Right kidney (tissue), 9 donors: ENCODE results near the gene CACNA1I.
"Not testable (repeated sequence)": the region's sequence is repeated elsewhere in the genome, so short reads cannot be mapped to it uniquely, and the experiment has no call there.

Experiments
- DNase-seq: peaks from one replicate; pipeline ENCODE4 v3.0.0-alpha.2; 2016
- long read RNA-seq, 8 donors: transcript quantifications; one replicate each; lab custom pipeline, GENCODE V29; 2026

The CACNA1I gene
- long read RNA-seq, donor 1 = 0 reads
- long read RNA-seq, donor 2 = 0 reads
- long read RNA-seq, donor 3 = 0 reads
- long read RNA-seq, donor 4 = 0 reads
- long read RNA-seq, donor 5 = 0 reads
- long read RNA-seq, donor 6 = 0 reads
- long read RNA-seq, donor 7 = 0 reads
- long read RNA-seq, donor 8 = 0 reads

DNA sequence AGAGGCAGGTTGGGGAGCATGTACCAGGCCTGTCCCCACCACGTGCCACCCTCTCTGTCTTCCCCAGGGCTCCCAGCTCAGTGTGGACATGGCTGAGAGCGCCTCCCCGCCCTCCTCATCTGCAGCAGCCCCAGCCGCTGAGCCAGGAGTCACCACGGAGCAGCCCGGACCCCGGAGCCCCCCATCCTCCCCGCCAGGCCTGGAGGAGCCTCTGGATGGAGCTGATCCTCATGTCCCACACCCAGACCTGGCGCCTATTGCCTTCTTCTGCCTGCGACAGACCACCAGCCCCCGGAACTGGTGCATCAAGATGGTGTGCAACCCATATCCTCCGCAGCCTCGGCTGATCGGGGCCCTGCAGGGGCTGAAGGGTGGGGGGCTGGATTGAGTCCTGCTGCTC is at the start of gene CACNA1I:
TSS of gene CACNA1I (plus strand) at position 89 of the 400 bp plus-strand sequence. CDS start at position 89, 0 bp downstream.
- DNase-seq = no peak

DNA sequence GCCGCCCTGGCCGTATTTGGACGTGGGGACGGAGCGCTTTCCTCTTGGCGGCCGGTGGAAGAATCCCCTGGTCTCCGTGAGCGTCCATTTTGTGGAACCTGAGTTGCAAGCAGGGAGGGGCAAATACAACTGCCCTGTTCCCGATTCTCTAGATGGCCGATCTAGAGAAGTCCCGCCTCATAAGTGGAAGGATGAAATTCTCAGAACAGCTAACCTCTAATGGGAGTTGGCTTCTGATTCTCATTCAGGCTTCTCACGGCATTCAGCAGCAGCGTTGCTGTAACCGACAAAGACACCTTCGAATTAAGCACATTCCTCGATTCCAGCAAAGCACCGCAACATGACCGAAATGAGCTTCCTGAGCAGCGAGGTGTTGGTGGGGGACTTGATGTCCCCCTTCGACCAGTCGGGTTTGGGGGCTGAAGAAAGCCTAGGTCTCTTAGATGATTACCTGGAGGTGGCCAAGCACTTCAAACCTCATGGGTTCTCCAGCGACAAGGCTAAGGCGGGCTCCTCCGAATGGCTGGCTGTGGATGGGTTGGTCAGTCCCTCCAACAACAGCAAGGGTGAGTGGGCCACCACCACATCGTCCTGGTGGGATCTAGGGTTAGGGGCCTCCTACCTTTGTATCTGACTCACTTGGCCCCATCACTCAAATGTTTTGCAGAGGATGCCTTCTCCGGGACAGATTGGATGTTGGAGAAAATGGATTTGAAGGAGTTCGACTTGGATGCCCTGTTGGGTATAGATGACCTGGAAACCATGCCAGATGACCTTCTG is 49.3 kb upstream of the CACNA1I start:
- not testable (repeated sequence) for DNase-seq

DNA sequence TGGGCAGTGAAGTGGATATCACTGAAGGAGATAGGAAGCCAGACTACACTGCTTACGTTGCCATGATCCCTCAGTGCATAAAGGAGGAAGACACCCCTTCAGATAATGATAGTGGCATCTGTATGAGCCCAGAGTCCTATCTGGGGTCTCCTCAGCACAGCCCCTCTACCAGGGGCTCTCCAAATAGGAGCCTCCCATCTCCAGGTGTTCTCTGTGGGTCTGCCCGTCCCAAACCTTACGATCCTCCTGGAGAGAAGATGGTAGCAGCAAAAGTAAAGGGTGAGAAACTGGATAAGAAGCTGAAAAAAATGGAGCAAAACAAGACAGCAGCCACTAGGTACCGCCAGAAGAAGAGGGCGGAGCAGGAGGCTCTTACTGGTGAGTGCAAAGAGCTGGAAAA is 48.5 kb upstream of the CACNA1I start:
- DNase-seq = not testable (repeated sequence)

DNA sequence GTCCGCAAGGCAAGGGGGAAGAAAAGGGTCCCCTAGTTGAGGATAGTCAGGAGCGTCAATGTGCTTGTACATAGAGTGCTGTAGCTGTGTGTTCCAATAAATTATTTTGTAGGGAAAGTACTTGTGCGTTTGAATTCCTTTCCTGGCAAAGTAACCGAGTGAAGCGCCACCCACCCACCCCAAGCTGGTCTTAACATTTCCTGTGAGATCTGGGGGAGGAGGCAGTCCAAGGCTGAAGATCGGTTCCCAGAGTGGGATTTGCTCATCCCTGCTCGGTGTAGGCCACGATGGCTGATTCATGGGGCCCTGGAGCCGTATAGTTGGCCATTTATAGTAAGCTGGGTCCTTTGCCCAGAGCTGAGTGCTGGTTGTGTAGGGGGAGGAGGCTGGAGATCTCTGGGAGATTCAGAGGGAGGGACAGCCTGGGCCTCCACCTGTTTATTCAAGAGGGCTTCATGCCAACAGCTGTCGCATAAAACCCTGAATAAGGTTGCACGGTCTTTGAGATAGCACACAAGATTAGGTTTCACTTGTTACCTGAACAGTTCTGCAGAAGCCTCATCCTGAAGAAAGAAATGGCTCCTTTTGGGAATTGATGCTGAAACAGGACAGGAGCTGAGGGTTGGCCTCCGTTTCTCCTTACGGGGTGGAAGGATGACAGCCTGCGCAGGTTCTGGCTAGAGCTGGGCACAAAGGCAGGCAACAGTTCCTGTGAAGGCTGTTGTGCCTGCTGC is 47.8 kb upstream of the CACNA1I start:
- no peak for DNase-seq

DNA sequence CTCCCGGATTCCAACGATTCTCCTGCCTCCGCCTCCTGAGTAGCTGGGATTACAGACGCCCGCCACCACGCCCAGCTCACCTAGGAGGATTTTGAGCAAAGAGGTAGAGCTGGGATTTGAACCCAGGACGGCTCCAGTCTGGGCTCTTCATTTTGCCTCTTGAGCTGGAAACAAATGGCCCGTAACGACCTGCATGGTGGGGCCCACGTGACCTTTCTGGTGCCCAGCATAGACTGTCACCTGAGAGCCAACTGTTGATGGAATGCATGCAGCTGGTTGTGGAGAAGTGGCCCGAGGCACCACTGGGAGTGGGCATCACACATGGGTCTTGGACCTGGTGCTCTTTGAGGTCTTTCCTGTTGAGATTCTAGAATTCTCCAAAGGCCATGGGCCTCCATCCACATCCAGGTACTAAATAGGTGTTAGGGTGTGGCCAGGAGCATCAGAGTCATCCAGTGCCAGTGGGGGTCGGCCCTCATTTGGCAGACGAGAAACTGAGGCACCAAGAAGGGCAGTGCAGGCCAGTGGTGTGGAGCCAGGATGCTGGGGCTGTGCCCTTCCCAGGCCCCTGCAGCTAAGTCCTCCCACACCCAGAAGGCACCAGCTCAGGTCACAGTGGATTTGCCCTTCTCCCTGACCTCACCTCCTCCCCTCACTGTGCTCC is 46.3 kb upstream of the CACNA1I start:
- no peak for DNase-seq

DNA sequence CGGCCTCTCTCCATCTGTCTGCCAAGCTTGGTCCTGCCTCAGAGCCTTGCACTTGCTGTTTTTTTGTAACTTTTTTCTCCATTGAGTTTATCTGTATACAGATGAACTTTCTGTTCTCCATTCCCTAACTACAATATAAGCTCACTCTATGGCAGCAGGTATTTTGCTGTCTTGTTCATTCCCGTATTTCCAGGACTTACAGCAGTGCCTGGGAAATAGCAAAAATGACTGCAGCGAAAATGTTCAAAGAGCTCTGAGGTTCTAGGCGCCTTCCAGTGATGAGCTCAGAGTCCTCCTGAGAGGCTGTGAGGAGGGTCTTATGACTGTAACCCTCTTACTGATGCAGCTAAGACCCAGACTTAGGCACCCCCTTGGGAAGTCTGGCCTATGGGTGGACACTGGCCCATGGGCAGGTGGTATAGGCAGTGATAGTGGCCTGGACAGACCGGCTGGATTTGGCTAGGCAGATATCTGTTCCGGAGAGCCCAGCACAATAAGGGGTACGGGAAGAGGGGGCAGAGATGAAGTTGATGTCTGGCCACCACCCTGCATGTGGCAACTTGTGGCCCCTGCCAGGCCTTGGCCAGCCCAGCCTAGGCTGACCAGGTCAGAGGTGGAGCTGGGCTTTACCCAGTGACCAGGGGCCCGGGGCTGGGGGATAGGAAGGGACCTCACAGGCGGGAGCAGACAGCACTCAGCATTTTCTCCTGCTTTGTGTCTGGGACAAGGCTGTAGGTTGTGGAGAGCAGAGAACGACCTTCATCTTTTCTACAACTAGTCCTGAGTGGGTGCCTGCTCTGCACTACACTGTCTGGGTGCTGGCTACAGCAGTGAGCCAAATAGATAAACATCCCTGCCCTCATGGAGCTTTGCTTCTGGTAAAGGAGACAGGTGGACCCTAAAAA is 45.5 kb upstream of the CACNA1I start:
- no peak for DNase-seq

DNA sequence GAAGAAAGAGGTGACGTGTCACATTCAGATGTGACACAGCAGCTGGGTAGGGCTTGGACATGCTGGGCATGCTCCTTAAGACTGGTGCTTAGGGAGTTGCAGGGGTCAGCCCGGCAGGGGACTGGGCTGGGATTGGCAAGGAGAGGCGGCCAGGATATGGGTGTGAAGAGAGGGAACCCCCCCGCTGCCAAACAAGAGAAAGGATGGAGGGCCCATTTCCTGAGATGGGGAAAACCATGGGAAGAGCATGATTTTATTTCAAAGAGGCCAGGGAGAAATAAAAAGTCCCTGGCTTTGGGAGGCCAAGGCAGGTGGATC is 44.9 kb upstream of the CACNA1I start:
- no peak for DNase-seq

DNA sequence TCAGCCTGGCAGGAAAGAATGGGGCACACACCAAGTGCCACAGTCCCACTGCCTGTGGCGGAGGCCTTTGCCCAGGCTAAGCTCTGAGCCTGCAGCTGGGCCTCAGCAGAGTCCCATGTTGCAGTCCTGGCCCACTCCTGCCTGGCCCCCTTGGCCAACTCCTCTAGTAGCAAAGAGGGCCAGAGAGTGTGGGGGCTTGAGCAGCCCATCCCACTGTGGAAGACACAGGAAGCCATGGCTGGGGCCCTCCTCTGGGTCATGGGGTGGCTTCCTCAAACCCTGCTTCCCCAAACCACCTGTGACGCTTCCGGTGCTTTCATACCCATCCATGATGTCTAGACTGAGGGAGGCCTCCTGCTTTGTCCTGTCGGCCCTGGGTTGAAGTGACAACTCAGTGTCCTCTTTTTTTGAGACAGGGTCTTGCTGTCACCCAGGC is 43.8 kb upstream of the CACNA1I start:
- no peak for DNase-seq

DNA sequence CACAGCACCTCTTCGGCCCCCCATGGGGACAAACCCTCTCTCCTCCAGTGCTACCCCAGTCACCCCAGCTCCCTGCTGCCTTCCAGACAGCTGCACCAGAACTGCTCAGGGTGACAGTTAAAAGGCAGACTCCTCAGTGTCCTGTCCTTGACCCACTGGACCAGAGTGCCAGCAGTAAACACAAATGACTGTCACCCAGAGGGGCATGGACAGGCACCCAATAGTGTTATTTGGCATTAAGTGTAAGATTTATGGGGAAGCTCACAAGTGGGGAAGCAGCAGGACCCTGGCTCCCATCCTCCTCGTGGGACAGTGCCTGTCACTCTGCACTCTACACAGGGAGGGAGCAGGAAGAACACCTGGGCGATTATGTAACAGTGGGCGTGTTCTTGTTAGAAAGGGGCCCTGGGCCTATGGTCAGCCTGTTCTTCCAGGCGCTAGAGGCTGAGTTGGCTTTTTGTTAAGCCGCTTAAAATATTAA is 43.0 kb upstream of the CACNA1I start:
- no peak for DNase-seq

DNA sequence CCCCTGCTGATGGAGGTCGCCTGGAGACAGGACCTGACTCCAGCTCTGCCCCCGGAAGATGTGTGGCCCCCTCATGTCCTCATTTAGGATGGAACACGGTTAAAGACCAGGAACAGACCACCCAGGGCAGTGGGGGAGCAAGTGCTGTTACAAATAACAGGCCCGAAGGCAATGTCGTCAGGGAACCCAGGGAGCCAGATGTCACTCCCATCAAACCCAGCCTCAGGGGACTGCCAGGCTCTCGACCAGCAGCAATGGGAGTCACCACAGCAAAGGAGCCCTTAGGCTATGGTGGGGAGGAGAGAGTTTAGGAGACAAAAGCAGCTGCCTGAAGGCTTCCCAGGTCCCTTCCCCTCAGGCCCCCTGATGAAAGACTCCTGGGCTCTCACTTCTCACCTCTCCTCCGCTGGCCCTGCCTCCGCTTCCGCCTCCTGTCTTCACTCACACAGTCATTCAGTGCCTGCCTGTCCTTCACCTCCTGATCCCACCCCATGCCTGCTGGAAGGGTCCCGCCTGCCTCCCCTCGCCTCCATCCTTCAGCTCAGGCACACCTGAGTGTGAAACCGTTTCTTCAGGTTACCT is 42.4 kb upstream of the CACNA1I start:
- DNase-seq = no peak

DNA sequence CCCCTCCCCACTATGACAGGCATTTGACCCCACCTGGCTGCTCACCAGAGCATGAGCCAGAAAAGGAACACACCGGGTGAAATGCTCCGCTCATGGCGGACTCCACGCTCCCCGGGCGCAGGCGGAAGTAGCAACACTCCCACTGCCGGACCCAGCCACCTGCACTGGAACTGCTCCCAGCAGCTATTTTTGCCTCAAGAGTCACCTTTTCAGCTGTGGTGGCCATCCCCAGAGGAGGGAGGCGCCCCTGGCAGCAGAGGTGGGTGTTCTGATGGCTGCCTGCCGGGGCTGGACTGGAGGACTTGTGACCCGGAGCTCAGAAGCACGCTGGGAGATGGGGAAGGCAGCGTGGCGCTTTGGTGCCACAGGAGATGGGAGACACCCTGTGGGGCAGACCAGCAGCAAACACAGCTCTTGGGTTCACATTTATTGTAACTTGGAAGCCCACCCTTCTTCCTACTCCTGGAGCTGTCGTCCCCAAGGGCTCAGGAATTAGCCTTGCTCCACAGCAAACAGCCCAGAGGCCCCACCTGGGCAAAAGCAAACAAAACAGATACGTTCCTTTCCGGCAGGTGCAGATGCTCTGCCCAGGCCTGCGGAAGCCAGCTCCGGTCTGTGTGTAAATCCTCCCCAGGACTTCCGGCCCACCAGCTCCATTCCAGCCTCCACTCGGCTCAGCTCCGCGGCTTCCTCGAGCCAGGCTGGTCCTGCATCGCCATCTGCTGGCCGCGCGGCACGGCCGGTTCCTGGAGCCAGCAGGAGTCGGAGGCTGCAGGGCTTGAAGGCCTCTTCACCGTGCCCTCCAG is 41.7 kb upstream of the CACNA1I start:
- peak; percentile 79 for DNase-seq

DNA sequence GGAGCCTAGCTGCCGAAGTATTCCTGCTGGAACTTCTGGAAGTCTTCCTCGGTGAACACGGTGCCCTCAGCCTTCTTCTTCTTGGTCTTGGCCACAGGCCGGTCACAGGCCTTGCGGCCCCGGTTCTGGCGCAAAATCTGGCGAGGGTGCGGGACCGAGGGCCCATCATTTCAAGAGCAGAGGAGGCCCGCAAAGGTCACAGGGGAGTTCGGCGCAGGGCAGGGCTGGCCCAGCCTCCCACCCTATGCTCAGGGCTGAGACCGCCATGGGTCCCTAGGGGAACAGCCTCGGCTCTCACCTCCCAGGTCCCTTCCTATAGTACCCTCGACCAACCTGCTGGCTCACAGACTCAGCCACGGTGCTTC is 41.1 kb upstream of the CACNA1I start:
- no peak for DNase-seq

DNA sequence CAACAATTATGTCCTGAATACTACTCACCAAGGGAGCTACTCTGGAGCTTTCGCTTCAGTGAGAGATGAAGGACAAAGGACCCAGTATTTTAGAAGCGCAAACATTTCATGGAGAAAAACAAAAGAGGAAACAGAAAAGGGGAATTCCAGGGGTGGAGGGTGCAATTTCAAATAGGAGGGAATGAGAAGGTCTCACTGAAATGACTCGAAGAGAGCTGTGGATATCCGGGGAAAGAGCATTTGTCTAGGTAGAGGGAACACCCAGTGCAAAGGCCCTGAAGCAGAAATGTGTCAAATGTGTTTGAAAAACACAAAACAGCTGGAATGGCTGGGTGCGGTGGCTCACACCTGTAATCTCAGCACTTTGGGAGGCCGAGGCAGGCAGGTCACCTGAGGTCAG is 40.4 kb upstream of the CACNA1I start:
- DNase-seq = no peak

DNA sequence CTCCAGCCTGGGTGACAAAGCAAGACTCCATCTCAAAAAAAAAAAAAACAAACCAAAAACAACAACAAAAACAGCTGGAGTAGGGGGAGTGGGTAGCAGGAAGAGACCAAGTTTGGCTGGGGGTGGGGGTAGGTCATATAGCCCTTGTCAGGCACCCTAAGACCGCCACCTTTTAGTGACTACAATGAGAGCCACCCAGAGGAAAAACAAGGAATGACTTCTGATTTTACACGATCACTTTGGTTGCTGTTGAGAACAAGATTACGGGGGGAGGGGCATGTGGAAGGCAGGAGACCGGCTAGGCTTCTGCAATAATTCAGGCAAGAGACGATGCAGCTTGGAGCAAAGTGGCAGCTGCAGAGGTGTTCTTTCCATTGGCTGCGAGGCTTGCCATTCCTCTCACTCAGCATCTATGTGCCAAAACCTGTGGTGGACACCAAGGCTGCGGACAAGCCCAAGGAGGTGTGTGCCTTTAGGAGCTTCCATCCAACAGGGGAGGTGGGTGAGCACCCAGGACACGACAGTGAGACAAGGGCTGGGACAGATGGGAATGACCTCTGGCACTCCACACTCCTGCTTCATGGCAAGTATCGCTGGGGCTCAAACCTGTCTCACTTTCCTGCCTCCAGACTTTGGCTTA is 39.7 kb upstream of the CACNA1I start:
- no peak for DNase-seq

DNA sequence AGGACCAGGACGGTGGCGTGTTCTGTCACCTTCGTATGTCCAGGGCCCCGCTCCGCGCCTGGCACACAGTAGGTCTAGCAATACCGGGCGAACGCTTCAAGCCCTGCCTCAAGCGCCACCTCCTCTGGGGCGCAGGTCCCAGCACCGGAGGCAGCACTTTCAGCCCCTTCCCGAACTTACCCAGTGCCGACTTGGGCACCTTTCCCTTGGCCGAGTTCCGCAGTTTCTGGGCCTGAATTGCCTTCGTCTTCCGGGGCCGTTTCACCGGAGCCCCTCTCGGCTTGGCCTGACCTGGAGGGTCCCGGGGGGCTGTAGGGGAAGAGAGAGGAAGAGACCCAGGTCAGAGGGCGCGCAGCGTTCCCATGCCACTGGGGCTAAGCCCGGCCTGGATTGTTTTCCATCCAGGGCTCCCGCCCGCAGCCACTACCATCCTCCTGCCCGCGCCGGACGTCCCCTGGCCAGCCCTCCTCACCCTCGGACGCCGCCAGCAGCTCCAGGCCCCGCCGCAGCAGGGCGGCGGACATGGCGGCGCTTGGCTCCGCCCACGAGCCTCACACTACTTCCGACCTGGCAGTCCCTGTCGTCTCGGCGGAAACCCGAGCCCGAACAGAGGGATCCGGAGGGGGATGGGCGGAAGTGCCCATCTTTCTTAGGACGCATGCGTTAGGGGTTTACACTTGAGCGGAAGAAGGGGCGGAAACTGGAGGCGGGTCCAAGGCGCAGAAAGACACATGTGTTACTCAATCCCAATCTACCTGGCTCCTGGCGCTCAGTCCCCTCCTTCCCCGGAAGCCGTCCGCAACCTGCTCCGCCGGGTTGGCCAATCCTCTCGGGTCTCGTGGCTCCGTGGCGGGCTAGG is 38.1 kb upstream of the CACNA1I start, which contains the start of gene RPS19BP1:
TSS of gene RPS19BP1 (minus strand) at position 534 of the 859 bp plus-strand sequence. CDS start at position 524, 10 bp downstream.
- DNase-seq = peak; percentile 88

DNA sequence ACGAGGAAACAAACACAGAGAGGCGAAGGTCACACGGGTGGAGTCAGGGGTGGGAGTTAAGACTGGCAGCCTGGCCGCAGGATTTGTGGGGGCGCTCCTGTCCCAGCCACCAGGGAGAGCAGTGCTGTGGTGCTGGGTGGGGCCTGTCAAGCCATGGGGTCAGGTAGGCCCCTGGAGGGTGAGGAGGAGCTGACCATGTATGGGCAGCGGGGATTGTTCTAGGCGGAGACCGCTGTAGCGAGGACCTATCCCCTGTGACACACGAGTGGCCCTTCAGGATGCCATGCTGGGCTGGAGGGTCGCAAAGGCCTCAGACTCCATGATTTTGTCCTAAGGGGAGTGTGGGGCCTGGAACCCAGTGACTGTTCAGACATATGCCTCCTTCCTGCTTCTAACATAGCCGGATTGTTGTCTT is 36.5 kb upstream of the CACNA1I start:
- DNase-seq = no peak

DNA sequence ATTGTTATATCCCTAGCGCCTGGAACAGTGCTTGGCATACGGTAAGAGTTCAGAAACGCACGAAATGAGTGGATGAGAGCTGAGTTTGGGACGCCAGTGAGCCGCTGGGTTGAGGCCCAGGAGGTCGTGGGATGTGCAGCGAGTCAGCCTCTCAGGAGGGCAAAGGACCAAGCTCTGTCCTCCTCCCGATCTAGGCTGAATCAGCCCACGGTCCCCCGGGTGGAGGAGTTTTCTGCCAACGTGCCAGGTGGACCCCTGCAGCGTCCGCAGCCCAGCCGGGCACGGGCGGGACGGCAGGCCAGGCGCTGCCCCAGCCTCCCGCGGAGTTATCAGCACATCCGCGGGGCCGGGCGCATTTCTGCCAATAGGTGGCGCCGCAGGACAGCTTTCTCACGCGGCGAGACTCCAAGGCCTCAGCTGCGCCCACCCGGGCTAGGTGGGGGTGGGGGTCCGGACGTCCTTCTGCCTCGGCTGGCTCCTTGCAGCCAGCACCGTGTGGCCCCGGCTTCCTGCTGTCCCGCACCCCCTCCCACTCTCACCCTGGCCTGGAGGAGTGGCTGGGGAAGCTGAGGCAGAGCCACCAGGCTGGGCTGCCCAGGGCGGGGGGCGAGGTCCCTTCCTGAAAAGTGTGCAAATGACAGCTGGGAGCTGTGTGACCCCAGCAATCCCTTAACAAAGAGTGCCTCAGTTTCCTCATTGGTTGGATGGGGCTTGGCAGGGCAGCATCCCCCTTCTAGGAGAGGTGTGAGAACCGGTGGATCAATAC is 35.8 kb upstream of the CACNA1I start:
- DNase-seq = peak; percentile 90

DNA sequence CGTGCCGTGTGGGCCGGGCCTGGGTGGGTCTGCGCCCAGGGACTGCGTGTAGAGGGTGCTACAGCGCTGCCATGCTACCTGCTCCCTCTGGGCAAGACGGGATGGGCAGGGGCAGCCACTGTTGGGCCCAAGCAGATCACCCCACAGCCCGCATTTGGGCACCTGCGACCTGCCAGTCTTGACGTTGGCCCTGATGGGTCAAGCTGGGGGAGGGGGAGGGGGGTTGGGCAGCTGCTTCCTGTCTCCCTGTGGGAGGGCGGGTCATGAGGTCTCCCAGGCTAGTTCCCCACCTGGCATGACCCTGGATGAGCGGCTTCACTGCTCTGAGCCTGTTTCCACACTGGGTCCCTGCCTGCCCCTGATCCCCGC is 35.2 kb upstream of the CACNA1I start:
- no peak for DNase-seq
